GM10248 (cell line): ENCODE results near the gene DHX57.

ENCODE experiments used
- CTCF ChIA-PET: fragments of 300-600 bp; sonication (Branson Sonifier 250); formaldehyde crosslinking; extraction: SDS; loops from one replicate; lab custom pipeline; 2021; ENCODE audit warnings: antibody characterized with exemption; lab: Yijun Ruan, JAX
- POLR2A ChIA-PET: fragments of 350-650 bp; sonication (Branson Sonifier 250); formaldehyde crosslinking; extraction: SDS; loops from one replicate; lab custom pipeline; 2020; ENCODE audit warnings: antibody characterized with exemption; lab: Yijun Ruan, JAX
- DNase-seq: peaks from one replicate; pipeline ENCODE4 v3.0.0; 2012; ENCODE audit errors: extremely low spot score
- TF ChIP-seq, protein P1 (sequence below): IDR thresholded peaks from 2 replicates; pipeline ENCODE4 v1.5.1; 2012; ENCODE audit warnings: mild to moderate bottlenecking, low read depth; ENCODE audit errors: extremely low read depth, missing control alignments, control extremely low read depth

DHX57 gene

GRCh38 chr2:38876407-38876806, 673 bp upstream of the DHX57 start:
- DNase-seq: no peak
- ChIA-PET CTCF (interaction anchor here (0.7 to 1.6 kb wide), 7 partner anchors 11 to 117 kb away, joined by 3 to 5 read pairs (median 3); no protein-coding TSS in a partner anchor), POLR2A (interaction anchor here (0.9 to 1.5 kb wide), 3 partner anchors 11 to 125 kb away, joined by 3 to 4 read pairs (median 3); partner anchors contain the start of gene SRSF7)
- TF ChIP-seq, protein P1, sequence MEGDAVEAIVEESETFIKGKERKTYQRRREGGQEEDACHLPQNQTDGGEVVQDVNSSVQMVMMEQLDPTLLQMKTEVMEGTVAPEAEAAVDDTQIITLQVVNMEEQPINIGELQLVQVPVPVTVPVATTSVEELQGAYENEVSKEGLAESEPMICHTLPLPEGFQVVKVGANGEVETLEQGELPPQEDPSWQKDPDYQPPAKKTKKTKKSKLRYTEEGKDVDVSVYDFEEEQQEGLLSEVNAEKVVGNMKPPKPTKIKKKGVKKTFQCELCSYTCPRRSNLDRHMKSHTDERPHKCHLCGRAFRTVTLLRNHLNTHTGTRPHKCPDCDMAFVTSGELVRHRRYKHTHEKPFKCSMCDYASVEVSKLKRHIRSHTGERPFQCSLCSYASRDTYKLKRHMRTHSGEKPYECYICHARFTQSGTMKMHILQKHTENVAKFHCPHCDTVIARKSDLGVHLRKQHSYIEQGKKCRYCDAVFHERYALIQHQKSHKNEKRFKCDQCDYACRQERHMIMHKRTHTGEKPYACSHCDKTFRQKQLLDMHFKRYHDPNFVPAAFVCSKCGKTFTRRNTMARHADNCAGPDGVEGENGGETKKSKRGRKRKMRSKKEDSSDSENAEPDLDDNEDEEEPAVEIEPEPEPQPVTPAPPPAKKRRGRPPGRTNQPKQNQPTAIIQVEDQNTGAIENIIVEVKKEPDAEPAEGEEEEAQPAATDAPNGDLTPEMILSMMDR: no peak

DNA sequence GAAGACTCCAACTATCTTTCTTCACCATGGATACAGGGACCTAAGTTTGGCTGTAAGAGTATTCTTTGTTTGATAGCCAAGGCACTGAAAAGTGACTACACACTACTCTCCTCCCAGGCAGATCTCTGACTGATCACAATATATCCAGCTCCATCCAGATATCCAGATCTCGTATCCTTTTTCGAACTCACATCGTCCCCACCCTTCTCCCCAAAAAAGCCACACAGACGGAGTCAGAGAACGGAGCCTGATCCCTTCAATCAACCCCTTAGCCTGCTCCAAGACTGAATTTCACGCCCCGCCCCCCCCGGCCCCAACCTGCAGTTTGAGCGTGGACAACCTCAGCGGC, 533 bp downstream of the DHX57 start:
- ChIA-PET POLR2A (interaction anchor here (0.6 to 1.2 kb wide), 2 partner anchors 124 to 1249 kb away, joined by 3 to 4 read pairs; partner anchors contain the start of gene SRSF7), CTCF (interaction anchor here (0.9 to 1.2 kb wide), 4 partner anchors 33 to 119 kb away, joined by 3 to 5 read pairs (median 4); no protein-coding TSS in a partner anchor)
- TF ChIP-seq, protein P1: no peak
- peak; percentile 27 for DNase-seq

DNA sequence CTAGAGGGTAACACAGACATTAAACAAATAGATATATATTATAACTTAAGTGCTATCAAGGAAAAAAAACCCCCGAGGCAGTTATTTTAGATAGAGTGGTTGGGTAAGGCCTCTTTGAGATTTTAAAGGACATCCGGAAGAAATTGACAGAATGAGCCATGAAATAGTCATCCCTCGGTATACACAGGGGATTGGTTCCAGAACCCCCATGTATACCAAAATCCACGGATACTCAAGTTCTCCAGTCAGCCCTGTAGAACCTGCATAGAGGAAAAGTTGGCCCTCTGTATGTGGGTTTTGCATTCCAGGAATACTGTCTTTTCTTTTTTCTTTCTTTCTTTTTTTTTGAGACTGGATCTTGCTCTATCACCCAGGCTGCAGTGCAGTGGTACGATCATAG, 2.0 kb downstream of the DHX57 start:
- POLR2A ChIA-PET: no interaction called here
- CTCF ChIA-PET: interaction anchor here (1.2 to 1.5 kb wide), 2 partner anchors 9 to 13 kb away, joined by 4 to 5 read pairs; no protein-coding TSS in a partner anchor
- DNase-seq: no peak
- TF ChIP-seq, protein P1: no peak

GRCh38 chr2:38871432-38871831, 4.3 kb downstream of the DHX57 start:
- DNase-seq: no peak
- POLR2A ChIA-PET: no interaction called here
- CTCF ChIA-PET: no interaction called here
- TF ChIP-seq, protein P1: no peak

DNA sequence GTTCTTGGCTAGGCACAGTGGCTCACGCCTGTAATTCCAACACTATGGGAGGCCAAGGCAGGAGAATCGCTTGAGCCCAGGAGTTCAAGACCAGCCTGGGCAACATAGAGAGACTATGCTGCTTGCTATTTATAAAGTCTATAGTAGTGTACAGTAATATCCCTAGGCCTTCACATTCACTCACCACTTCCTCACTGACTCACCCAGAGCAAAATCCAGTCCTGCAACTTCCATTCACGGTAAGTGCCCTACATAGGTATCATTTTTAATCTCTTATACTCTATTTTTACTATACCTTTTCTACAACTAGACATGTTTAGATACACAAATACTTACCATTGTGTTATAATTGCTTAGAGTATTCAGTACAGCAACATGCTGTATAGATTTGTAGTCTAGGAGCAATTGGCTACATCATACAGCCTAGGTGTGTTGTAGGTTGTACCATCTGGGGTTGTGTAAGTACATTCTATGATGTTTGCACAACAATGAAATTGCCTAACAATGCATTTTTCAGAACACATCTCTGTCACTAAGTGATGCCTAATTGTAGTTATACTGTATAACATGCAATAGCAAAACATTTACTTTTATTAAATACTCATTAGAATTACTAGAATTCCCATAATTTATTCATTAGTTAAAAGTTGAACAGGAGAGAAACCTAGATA, 8.8 kb downstream of the DHX57 start:
- ChIA-PET POLR2A (no interaction called here), CTCF (no interaction called here)
- no peak for DNase-seq
- TF ChIP-seq, protein P1: no peak

GRCh38 chr2:38863061-38863695, 12.6 kb downstream of the DHX57 start:
- TF ChIP-seq, protein P1: no peak
- CTCF ChIA-PET: no interaction called here
- POLR2A ChIA-PET: no interaction called here
- DNase-seq: peak; percentile 44
